NCI-H524 treated with DMSO at 0.1 percent for 48 hours (cell line): ENCODE results near the gene AKAP1.
A peak's percentile ranks its signal among the peaks of the same experiment; 100 is the strongest.

Source experiments
- DNase-seq: peaks from one replicate; lab custom pipeline; 2025; lab: John Stamatoyannopoulos, UW

The AKAP1 gene, protein sequence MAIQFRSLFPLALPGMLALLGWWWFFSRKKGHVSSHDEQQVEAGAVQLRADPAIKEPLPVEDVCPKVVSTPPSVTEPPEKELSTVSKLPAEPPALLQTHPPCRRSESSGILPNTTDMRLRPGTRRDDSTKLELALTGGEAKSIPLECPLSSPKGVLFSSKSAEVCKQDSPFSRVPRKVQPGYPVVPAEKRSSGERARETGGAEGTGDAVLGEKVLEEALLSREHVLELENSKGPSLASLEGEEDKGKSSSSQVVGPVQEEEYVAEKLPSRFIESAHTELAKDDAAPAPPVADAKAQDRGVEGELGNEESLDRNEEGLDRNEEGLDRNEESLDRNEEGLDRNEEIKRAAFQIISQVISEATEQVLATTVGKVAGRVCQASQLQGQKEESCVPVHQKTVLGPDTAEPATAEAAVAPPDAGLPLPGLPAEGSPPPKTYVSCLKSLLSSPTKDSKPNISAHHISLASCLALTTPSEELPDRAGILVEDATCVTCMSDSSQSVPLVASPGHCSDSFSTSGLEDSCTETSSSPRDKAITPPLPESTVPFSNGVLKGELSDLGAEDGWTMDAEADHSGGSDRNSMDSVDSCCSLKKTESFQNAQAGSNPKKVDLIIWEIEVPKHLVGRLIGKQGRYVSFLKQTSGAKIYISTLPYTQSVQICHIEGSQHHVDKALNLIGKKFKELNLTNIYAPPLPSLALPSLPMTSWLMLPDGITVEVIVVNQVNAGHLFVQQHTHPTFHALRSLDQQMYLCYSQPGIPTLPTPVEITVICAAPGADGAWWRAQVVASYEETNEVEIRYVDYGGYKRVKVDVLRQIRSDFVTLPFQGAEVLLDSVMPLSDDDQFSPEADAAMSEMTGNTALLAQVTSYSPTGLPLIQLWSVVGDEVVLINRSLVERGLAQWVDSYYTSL

DNA sequence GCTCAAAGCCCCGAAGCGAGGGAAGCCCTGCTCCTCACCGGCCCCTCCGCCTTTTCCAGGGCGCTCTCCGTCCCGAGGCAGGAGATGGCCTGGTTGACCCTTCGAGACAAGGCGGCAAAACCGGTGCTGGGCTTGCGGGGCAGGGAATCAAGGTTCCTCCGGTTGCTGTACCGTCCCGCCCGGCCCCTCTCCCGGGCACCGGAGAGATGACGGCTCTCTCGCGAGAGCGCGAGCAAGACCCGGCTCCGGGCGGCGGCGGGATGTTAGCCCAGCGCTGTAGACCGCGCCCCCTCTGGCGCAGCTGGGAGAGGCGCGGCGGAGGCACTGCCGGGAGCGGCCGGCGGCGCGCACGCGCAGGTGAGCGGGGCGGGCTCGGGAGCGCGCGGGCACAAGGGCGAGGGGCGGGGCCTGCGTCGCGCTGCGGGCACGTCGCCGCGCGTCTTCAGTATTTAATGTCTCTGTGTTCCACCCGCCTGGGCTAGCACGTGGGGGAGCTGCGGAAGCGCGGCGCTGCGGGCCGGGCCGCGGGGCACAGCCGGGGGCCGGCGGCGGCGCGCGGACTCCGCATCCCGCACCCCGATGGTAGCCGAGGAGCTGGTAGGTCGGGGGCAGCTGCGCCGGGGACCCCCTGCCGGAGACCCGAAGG is at the start of gene AKAP1:
Gene AKAP1, plus strand, starts transcription at position 445 of the 646 bp plus-strand sequence. CDS start 20,219 bp downstream, outside the sequence.
- peak; percentile 65 for DNase-seq

DNA sequence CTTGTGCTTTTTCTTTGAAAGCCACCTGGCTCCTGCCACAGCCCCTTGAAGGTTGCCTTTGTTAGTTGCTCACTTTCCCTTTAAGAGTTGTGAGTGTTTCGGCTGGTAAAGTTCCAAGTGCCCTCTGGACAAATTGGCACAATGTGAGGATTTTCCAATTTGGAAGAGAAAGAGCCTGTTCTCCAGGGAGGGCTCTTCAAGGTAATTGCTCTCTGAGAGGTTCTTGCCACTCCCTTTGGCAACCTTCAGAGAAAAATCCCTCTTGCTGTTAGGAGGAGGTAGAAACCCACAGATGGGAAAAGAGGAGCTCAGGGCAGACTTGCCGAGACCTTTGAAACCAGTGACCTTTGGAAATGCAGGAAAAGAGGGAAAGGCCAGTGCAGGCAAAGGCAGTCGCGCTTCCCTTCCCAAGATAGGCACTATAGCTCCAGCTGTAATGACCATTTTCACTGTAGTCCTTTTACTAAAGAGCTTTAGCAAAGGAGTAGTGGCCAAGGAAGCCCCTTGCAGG is 49.0 kb upstream of the AKAP1 start:
- peak; percentile 41 for DNase-seq

DNA sequence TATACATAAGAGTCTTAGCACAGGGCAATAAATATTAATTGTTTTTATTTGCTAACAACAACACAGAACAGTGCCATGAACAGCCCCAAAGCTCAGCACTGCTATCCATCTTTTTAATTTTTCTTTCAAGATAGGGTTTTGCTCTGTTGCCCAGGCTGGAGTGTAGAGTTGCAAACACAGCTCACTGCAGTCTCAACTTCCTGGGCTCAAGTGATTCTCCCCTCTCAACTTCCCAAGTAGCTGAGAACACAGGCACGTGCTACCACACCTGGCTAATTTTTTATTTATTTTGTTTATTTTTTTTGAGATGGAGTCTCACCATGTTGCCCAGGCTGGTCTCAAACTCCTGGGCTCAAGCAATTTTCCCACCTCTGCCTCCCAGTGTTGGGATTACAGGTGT is 47.6 kb upstream of the AKAP1 start:
- no peak for DNase-seq

DNA sequence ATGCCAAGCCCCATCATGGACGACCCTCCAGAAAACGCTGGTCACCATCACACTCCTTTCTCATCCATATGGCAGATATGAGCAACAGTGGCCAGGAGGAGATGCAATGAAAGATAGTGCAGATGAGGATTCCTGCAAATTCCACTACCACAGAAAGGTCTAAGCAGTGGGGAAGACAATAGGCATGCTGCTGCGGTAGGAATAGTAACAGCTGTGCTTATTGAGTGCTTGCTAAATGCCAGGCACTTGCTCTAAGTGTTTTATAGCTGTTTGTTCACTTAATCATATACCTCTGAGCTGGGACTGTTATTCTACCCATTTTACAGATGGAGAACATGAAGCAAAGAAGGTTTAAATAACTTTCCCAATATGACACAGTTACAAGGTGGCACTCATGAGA is 46.6 kb upstream of the AKAP1 start:
- no peak for DNase-seq

DNA sequence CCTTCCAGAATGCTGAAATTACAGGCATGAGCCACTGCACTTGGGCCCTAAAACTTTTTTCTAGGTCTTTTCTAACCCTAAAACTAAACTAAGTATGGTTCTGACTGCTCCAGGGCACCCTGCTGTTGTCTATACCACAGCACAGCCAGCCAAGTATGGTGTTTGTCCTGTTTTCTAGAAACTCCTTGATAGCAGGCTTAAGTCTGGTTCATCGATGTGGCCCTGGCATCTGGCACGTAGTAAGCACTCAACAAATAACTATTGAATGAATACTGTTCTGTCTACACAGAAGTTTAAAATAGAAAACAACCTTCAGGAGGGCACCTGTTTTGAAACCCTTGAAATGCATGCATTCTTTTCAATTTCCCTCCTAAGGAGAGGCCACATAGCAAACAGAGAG is 44.5 kb upstream of the AKAP1 start:
- no peak for DNase-seq

DNA sequence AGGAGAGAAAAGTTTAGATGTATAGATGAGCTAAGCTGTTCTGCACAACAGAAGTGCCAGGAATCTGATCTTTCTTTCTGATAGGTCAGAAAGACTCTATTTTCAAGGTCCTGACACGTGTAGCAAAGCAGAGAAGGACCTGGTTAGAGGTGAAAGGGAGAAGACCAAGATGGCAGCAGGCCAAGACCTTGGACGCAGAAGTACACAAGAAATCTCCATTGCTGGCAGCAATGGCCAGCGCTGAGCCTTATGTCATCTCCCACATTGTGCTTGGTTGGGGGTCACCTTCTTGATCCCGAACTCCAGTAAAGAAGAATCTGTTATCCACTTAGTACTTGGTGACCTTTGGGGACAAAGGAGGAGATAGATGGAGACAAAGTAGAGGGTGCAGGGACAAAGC is 41.8 kb upstream of the AKAP1 start:
- DNase-seq: no peak

DNA sequence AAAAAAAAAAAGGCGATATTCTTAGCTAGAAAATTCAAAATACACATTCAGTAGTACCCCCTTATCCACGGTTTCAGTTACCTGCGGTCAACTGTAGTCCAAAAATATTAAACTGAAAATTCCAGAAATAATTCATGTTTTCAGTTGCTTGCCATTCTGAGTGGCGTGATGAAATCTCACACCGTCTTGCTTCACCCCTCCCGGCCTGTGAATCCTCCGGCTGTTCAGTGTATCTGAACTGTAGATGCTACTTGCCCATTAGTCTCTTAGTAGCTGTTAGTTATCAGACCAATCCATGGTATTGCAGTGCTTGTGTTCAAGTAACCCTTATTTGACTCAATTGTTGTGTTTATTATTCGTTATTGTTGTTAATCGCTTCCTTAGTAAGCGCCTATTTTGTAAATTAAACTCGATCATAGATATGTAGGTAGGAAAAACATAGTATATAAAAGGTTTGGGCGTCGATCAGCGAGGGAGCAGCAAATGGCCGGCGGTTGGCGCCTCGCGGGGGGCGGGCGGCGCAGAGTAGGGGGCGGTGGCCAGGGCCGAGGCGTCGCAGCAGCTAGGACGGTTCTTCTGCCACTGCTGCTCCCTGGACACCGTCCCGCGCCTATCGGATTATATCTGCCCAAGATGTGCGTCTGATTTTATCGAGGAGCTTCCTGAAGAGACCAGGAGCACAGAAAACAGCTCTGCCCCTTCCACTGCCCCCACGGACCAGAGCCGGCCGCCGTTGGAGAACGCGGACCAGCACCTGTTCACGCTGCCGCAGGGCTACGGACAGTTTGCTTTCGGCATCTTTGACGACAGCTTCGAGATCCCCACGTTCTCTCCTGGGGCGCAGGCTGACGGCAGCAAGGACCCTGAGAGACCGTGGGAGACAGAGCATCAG is 39.8 kb upstream of the AKAP1 start:
- DNase-seq: no peak

DNA sequence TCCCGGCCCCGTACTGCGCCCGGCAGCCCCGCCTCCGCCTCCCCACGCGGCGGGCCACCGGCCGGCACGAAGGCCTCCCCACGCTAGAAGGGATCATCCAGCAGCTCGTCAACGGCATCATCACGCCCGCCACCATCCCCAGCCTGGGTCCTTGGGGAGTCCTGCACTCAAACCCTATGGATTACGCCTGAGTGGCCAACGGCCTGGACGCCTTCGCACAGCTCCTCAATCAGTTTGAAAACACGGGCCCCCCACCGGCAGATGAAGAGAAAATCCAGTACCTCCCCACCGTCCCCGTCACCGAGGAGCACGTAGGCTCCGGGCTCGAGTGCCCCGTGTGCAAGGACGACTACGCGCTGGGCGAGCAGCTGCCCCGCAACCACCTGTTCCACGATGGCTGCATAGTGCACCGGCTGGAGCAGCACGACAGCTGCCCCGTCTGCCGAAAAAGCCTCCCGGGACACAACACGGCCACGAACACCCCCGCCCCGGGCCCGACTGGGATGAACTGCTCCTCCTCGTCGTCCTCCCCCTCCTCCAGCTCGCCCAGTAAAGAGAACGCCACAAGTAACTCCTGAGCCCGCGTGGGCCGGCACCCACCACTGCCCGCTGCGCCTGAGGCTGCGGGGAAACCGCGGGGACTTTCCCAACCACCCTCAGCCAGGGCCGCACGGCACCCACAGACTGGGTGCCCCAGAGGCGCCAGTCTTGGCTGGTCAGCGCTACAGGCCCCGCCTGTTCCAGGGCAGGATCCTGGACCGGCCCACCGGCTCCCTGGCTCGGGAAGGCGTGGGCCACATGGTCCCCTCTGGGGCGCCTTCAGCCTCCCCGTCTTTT is 39.0 kb upstream of the AKAP1 start:
- peak; percentile 20 for DNase-seq

DNA sequence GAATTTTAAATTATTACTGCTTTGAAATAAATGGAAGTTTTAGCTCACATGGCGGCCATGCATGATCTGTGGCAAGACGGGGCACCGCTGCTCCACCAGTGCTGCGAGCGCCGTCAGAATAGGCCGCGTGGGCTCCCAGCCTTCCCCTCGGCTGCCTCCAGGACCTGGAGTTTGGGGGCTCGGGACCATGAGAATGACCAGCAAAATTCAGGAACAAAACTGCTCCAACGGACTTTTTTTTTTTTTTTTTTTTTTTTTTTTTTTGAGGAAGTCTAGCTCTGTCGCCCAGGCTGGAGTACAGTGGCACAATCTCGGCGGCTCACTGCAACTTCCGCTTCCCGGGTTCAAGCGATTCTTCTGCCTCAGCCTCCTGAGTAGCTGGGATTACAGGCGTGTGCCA is 38.3 kb upstream of the AKAP1 start:
- no peak for DNase-seq

DNA sequence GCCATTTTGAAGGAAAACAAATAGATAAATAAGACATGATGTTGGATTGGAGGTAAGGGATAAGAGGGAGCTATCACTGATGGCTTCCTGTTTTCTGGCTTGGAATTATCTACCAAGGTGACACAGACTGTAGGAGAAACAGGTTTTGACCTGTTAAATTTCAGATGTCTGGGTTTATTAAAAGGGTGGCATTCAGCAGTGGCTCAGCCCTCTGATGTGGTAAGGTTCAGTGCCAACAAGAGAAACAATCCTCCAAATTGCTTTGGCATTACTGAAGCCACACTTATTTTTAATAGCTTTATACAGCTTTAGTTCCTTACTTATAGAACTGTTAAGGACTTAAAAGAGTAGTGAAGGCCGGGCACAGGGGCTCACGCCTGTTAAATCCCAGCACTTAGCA is 37.0 kb upstream of the AKAP1 start:
- no peak for DNase-seq

DNA sequence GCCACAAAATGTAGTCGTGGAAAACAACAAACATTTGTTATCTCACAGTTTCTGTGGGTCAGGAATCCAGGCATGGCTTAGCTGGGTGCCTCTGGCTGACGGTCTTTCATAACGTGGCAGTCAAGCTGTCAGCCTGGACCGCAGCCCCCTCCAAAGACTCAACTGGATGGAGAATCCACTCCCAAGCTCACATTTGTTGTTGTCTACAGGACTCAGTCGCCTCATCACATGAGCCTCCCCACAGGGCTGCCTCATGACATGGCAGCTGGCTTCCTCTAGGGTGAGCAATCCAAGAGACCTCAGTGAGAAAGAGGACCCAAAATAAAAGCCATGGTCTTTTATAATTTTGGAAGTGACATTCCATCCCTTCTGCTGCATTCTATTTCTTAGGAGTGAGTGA is 34.7 kb upstream of the AKAP1 start:
- no peak for DNase-seq

DNA sequence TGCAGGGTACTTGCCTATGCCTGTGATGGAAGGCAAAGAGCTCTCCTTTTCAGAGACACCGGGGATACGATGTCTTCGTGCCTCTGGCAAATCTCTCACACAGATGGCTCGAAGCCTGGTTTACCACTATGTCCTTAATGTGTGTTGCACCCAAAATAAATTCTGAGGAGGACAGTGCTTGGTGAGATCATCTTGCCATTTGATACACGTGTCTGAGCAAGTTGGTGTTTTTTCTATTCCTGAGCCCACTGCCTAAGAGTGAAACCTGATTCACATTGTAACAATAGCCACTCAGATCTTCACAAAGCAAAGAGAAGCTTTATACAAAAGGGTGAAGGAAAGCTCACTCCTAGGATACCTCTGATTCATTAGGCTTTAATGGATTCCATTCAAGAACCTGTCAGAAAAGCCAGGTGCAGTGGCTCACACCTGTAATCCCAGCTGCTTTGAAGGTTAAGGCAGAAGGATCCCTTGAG is 33.1 kb upstream of the AKAP1 start:
- DNase-seq: no peak

DNA sequence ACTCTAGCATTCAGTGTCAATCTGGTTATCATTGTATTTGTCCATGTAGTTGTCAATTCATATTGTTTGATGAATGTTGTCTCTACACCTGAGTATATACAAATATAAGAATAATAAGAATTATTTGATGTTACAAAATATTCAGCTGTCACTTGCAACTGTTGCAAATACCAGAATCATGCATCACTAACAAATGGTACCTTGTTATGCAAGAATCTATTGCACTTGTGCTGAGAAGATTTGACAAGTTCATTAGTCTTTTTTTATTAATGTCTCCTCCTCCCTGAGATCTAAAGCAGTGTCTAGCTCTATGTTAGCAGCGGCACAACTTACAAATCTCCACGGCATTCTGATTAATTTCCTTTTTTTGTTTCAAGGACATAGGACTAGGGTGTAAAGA is 22.2 kb upstream of the AKAP1 start:
- DNase-seq: no peak

DNA sequence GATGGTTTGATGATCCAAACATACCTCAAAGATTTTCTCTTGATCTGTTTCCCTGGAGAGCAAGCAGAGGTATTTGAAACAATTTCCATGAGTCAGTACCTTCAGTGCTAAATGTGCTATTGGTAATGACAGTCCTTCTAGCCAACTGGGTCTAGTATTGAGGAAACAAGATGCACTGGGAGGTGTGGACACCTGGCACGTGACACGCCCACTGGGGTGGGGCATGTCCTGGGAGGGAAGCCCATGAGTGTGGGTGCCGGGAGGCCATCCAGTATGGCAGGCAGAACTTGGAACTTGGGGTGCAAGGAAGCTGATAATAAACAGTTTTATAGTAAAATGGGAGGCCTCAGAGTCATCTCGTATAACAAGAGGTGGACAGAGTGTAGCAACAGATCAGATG is 17.9 kb upstream of the AKAP1 start:
- no peak for DNase-seq

DNA sequence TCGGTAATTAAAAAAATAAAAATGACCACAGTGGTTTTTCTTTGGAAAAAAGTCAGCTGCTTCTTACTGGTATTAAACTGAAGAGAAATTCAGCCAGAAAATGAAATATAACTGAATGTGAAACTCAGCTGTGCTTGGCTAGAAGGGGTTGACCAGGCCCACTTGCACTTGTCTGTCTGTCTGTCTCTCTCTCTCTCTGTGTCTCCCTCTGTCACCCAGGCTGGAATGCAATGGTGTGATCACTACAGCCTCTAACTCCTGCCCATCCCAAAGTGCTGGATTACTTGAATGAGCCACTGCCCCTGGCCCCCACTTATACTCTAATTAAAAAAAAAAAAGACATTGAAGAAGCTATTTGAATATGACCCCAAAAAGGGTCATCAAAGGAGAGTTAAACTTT is 17.3 kb upstream of the AKAP1 start:
- no peak for DNase-seq

DNA sequence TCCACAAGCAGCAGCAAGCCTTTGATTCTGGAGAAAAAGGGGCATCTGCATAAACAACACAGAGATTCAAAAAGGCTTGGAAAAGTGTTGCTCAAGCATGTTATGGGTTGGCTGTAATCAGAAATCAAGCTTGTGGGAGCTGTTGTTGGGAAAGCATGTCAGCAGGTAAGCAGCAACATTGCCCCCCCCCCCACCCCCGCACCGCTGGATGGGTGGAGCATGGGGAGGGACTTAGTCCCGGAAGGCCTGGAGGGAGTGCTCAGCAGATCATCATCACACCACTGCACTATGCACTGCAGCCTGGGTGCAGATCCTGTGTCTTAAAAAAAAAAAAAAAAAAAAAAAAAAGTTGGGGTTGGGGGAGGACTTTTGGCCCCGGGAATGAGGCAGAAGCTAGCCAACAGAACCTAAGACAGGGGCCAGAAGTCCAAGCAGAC is 16.8 kb upstream of the AKAP1 start:
- no peak for DNase-seq

DNA sequence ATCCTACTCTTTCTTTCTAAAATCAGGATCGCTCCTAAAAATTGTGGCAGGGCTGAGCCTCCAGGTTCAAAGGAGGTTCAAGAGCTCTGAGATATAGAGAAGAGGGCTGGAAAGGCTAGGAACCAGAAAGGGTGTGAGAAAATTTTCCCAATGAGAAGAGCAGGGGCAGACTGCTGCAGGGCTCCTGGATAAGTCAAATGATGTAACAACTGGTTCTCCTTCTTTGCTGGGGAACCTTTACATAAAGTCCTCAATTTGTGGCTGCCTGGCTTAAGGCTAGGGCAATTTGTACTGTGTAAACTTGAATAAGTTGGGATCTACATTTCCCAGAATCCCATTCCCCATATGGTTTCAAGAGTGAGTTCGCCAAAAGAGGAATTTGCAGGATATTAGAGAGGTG is 16.3 kb upstream of the AKAP1 start:
- no peak for DNase-seq

DNA sequence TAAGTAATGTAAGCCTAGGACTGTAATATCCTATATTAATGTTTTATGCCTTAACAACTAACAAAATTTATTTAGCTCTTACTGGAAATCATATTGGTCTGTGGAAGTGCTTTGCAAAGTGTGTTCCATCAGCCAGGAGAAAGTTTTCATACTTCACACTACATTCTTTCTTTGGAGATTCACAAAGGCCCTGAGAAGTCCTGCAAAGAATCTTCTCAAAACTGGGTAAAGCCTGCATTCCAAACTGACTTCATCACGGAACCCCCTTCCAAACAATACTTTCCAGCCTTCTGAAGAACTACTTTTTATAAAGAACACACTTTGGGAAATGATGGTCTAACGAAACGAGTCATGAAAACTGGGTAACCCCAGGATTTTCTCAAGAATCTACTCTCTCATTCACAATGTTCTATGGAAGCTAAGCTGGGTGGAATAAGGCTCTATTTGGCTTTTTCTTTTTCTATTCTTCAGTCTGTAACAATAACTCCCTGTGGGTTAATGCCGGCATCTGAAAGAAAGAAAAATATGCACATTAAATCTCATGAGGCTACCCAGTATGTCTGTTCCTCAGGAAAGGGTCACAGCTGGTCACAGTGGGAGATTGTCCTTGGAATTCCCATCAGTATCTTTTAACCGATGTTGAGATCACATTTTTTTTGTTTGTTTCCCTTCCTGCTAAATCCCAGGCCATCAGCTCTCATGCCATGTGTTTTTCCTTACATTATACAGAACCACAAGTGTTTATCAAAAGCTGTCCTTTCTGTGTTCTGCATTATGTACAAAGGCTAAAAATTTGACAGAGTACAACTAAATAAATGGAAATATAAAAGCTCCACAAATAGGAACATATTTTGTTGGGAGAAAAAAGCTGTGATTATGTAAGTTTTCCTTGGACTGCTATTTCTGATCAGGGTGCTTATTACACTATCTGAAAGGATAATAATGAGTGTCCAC is 12.8 kb upstream of the AKAP1 start:
- no peak for DNase-seq

DNA sequence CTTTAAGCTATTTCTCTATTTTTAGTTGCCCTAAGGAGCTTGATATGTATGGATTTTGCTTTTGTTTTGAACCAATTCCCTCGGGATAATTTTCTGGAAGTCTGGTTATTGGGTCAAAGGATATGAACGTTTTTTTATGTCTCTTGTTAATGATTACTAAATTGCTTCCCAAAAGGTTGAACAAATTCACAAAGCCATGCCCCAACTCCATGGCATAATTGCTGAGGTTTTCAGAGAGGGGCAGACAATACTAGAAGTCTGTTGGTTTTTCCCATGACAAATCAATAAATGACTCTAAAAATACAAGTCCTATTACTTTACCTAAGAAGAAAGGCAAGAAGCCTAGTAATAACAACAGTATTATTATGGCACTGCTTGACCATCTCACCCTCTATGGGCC is 11.4 kb upstream of the AKAP1 start:
- DNase-seq: no peak
